IMR-90 (cell line): ENCODE results near the gene SHC2. TPM values are rescaled to one million over a fixed set of nuclear protein-coding genes. Genes with fewer than 3 reads are reported as not detected.
"Not testable (repeated sequence)": the region's sequence is repeated elsewhere in the genome, so short reads cannot be mapped to it uniquely, and the experiment has no call there.

Experiments
- ATAC-seq: fragments of 200-7000 bp; cut with Tn5 transposase; 2 replicates; pipeline ENCODE4 v1.9.1; 2020; ENCODE audit warnings: low read depth, mild to moderate bottlenecking, moderate library complexity
- BruUV-seq: library from RNA; stranded (reverse); fragments of 400-500 nt; replicated peaks from 2 replicates; lab custom pipeline; 2021; lab: Mats Ljungman, UMichigan
- CTCF ChIA-PET: fragments of 300-600 bp; formaldehyde crosslinking; extraction: SDS; loops from one replicate; lab custom pipeline; 2021; ENCODE audit warnings: antibody characterized with exemption; lab: Yijun Ruan, JAX
- POLR2A ChIA-PET: fragments of 300-600 bp; sonication (Branson Sonifier 250); formaldehyde crosslinking; loops from one replicate; lab custom pipeline; 2022; ENCODE audit warnings: antibody characterized with exemption; ENCODE audit not compliant: unreplicated experiment; lab: Charles Lee
- DNase-seq: peaks from one replicate; pipeline ENCODE4 v3.0.0; 2013
- H2AFZ ChIP-seq: replicated peaks from 2 replicates; pipeline ENCODE3; 2013; ENCODE audit warnings: low read length, mild to moderate bottlenecking; ENCODE audit not compliant: poor library complexity
- H2AK5ac ChIP-seq: 2 replicates; pipeline ENCODE4 v1.6.1; 2013; ENCODE audit warnings: low read depth, low read length, inconsistent platforms
- H2AK9ac ChIP-seq: replicated peaks from 2 replicates; pipeline ENCODE3; 2013; ENCODE audit warnings: mild to moderate bottlenecking, low read depth, low read length, moderate library complexity; ENCODE audit not compliant: poor library complexity
- H2BK120ac ChIP-seq: 2 replicates; pipeline ENCODE4 v1.6.1; 2013; ENCODE audit warnings: low read depth, low read length, inconsistent platforms
- H2BK15ac ChIP-seq: 3 replicates; pipeline ENCODE4 v1.6.1; 2013; ENCODE audit warnings: low read depth, low read length, inconsistent platforms
- H2BK20ac ChIP-seq: 2 replicates; pipeline ENCODE4 v1.6.1; 2013; ENCODE audit warnings: low read depth, mild to moderate bottlenecking, inconsistent platforms, low read length, moderate library complexity
- H2BK5ac ChIP-seq: 2 replicates; pipeline ENCODE4 v1.6.1; 2013; ENCODE audit warnings: mild to moderate bottlenecking, low read depth, low read length, inconsistent platforms; ENCODE audit not compliant: poor library complexity, severe bottlenecking
- H3K14ac ChIP-seq: replicated peaks from 2 replicates; pipeline ENCODE4 v1.6.1; 2013; ENCODE audit warnings: low read depth, low read length, inconsistent platforms
- H3K18ac ChIP-seq: 2 replicates; pipeline ENCODE4 v1.6.1; 2013; ENCODE audit warnings: low read depth, low read length, control low read depth
- H3K23ac ChIP-seq: 2 replicates; pipeline ENCODE4 v1.6.1; 2013; ENCODE audit warnings: low read depth, low read length, inconsistent platforms
- H3K27ac ChIP-seq: 2 replicates; pipeline ENCODE4 v1.5.1; 2013; ENCODE audit warnings: mild to moderate bottlenecking, control low read depth, low read length; ENCODE audit not compliant: insufficient read depth
- H3K27me3 ChIP-seq: 2 replicates; pipeline ENCODE4 v1.6.1; 2013; ENCODE audit warnings: low read length; ENCODE audit not compliant: control insufficient read depth, insufficient read depth
- H3K36me3 ChIP-seq: 2 replicates; pipeline ENCODE4 v1.6.1; 2013; ENCODE audit warnings: low read length, mixed read lengths; ENCODE audit not compliant: control insufficient read depth, insufficient read depth
- H3K4ac ChIP-seq: 2 replicates; pipeline ENCODE4 v1.6.1; 2013; ENCODE audit warnings: low read depth, low read length, inconsistent platforms
- H3K4me1 ChIP-seq: 2 replicates; pipeline ENCODE4 v1.6.1; 2013; ENCODE audit warnings: low read length, mixed read lengths; ENCODE audit not compliant: control insufficient read depth, insufficient read depth
- H3K4me2 ChIP-seq: 2 replicates; pipeline ENCODE4 v1.6.1; 2013; ENCODE audit warnings: low read depth, mild to moderate bottlenecking, control low read depth, low read length, moderate library complexity
- H3K4me3 ChIP-seq: 2 replicates; pipeline ENCODE4 v1.5.1; 2013; ENCODE audit warnings: low read depth, mild to moderate bottlenecking, control low read depth, low read length, moderate library complexity; ENCODE audit not compliant: insufficient read depth
- H3K56ac ChIP-seq: 2 replicates; pipeline ENCODE4 v1.6.1; 2013; ENCODE audit warnings: low read length, inconsistent platforms; ENCODE audit not compliant: insufficient read depth; ENCODE audit errors: extremely low read depth
- H3K79me1 ChIP-seq, 2 experiments: 2 replicates each; pipeline ENCODE4 v1.6.1; 2013; ENCODE audit warnings: low read length in 2 of 2, inconsistent platforms in 1 of 2, low read depth in 1 of 2
- H3K9ac ChIP-seq: 2 replicates; pipeline ENCODE4 v1.6.1; 2013; ENCODE audit warnings: low read depth, low read length, control low read depth
- H3K9me1 ChIP-seq: 2 replicates; pipeline ENCODE4 v1.6.1; 2013; ENCODE audit warnings: low read length, inconsistent platforms; ENCODE audit not compliant: insufficient read depth
- H3K9me3 ChIP-seq: 2 replicates; pipeline ENCODE4 v1.6.1; 2013; ENCODE audit warnings: low read length; ENCODE audit not compliant: control insufficient read depth, insufficient read depth
- H4K20me1 ChIP-seq: 2 replicates; pipeline ENCODE4 v1.6.1; 2013; ENCODE audit warnings: low read length, inconsistent platforms; ENCODE audit not compliant: insufficient read depth
- H4K5ac ChIP-seq: 2 replicates; pipeline ENCODE4 v1.6.1; 2013; ENCODE audit warnings: mild to moderate bottlenecking, low read depth, low read length, control low read depth
- H4K8ac ChIP-seq, 2 experiments: 2 replicates each; pipeline ENCODE4 v1.6.1; 2013; ENCODE audit warnings: low read depth in 2 of 2, low read length in 2 of 2, control low read depth in 1 of 2, inconsistent platforms in 1 of 2
- H4K91ac ChIP-seq: 2 replicates; pipeline ENCODE4 v1.6.1; 2013; ENCODE audit warnings: low read depth, low read length, inconsistent platforms; ENCODE audit not compliant: insufficient read depth
- WGBS, 2 experiments: methylation state at CpG; one replicate each; pipeline versions ENCODE4 v1.1.5 to v1.1.7; 2013; ENCODE audit warnings: missing lambda C conversion rate in 2 of 2; ENCODE audit not compliant: insufficient read length in 1 of 2; ENCODE audit errors: extremely low coverage in 2 of 2; 5-methylcytosine and 5-hydroxymethylcytosine counted together
- dilution Hi-C: fragments of 300-500 bp; cut with HindIII; formaldehyde crosslinking; loops from one replicate; pipeline ENCODE4 v1.14.3; 2018; ENCODE audit warnings: low sequenced_read_pairs; ENCODE audit not compliant: unreplicated experiment
- in situ Hi-C: fragments of 300-500 bp; cut with MboI; formaldehyde crosslinking; loops from 3 replicates; pipeline ENCODE4 v1.14.3; 2019; ENCODE audit warnings: low sequenced_read_pairs, inconsistent platforms, mixed read lengths
- intact Hi-C: fragments of 100-400 bp; cut with micrococcal nuclease; formaldehyde crosslinking; loops from 2 replicates; pipeline ENCODE4 v1.10.0; 2022
- polyA plus RNA-seq, 3 experiments: library from polyadenylated mRNA; depleted of rRNA; stranded (reverse); fragments of >200 nt; gene quantifications; 2 replicates each; pipeline ENCODE4 v1.2.3, GENCODE V29; 2012; ENCODE audit warnings: low replicate concordance in 1 of 3
- total RNA-seq: library from RNA; depleted of rRNA; stranded (reverse); fragments of >200 nt; gene quantifications from 2 replicates; pipeline ENCODE4 v1.2.3, GENCODE V29; 2012

The SHC2 gene
- total and polyA plus RNA-seq, 2 of the 4 experiments (the other 2 are of a cell fraction), result 0.68 TPM; not detected in 1

GRCh38 chr19:380618-381219, 80.1 kb downstream of the SHC2 start:
- H3K79me1 ChIP-seq, dilution Hi-C loops, H2BK15ac ChIP-seq, H2AK5ac ChIP-seq, H3K27ac ChIP-seq, H3K4me2 ChIP-seq, H3K36me3 ChIP-seq, ATAC-seq, H3K4ac ChIP-seq, BruUV-seq, H4K91ac ChIP-seq, H2AK9ac ChIP-seq, H4K20me1 ChIP-seq, in situ Hi-C loops, POLR2A ChIA-PET, H3K9ac ChIP-seq, H3K9me1 ChIP-seq, H3K23ac ChIP-seq, H3K18ac ChIP-seq, CTCF ChIA-PET, H2BK120ac ChIP-seq, H3K4me1 ChIP-seq, H4K8ac ChIP-seq, H2BK20ac ChIP-seq, H3K4me3 ChIP-seq, DNase-seq, H4K5ac ChIP-seq, H3K14ac ChIP-seq, H2AFZ ChIP-seq, H3K56ac ChIP-seq, H2BK5ac ChIP-seq, H3K9me3 ChIP-seq: not testable (repeated sequence)
- intact Hi-C loops, result loop anchor here (5.0 kb wide), 1 partner anchor 127 kb away; the partner anchor contains the start of gene TPGS1
- WGBS, 2 experiments, result 100% methylated on average over 1 of the region's 17 CpGs; no CpG with 5 or more reads in 1 of the 2 experiments
- peaks cover 10% of the 10 kb centered on the region for H3K27me3 ChIP-seq
